ENCODE data around the gene OSER1. TPM values are rescaled to one million over a fixed set of nuclear protein-coding genes. Genes with fewer than 3 reads are reported as not detected.

The OSER1 gene
- total RNA-seq, 1 donor from 2014 or later, result 32.1 TPM

- intact Hi-C loops (cut with DNase I), result no loop called here
- DNase-seq (ENCODE audit: missing footprints) (no peak), ATAC-seq (no peak)
These were observed 21.3 kb upstream of the OSER1 start for GRCh38 chr20:44231713-44232468.

- intact Hi-C loops (cut with DNase I), result no loop called here
- DNase-seq (ENCODE audit: missing footprints), result no peak
- no peak for ATAC-seq
These were observed 20.6 kb upstream of the OSER1 start for GRCh38 chr20:44231193-44231592.

GRCh38 chr20:44228465-44229258 lies 18.1 kb upstream of the OSER1 start:
- DNase-seq (ENCODE audit: missing footprints), result no peak
- intact Hi-C loops (cut with DNase I), result no loop called here
- peak; percentile 52 for ATAC-seq

- no peak for ATAC-seq
These were observed 14.1 kb upstream of the OSER1 start for GRCh38 chr20:44224637-44225036.

GRCh38 chr20:44223721-44224120 lies 13.2 kb upstream of the OSER1 start:
- intact Hi-C loops (cut with DNase I), result loop anchor here (5.0 kb wide), 1 partner anchor 64 kb away; no protein-coding TSS in a partner anchor
- DNase-seq (ENCODE audit: missing footprints), result no peak
- ATAC-seq, result no peak

More at GRCh38 chr20:44224637-44225036, 14.1 kb upstream of the OSER1 start:
- intact Hi-C loops (cut with DNase I), result loop anchor here (5.0 kb wide), 1 partner anchor 63 kb away; no protein-coding TSS in a partner anchor
- no peak for DNase-seq (ENCODE audit: missing footprints)

GRCh38 chr20:44222633-44223368 lies 12.2 kb upstream of the OSER1 start:
- no peak for DNase-seq (ENCODE audit: missing footprints)
- peak; percentile 77 for ATAC-seq
- intact Hi-C loops (cut with DNase I), result loop anchor here (5.0 kb wide), 1 partner anchor 64 kb away; no protein-coding TSS in a partner anchor

- DNase-seq (ENCODE audit: missing footprints), result no peak
- no peak for ATAC-seq
- intact Hi-C loops (cut with DNase I), result loop anchor here (5.0 kb wide), 1 partner anchor 65 kb away; no protein-coding TSS in a partner anchor
These were observed 11.5 kb upstream of the OSER1 start for GRCh38 chr20:44222027-44222426.

GRCh38 chr20:44221368-44221954 lies 10.9 kb upstream of the OSER1 start:
- ATAC-seq, result no peak
- DNase-seq (ENCODE audit: missing footprints), result no peak
- intact Hi-C loops (cut with DNase I), result loop anchor here (5.0 kb wide), 1 partner anchor 66 kb away; no protein-coding TSS in a partner anchor

- ATAC-seq (no peak), DNase-seq (ENCODE audit: missing footprints) (no peak)
- intact Hi-C loops (cut with DNase I), result loop anchor here (5.0 to 10.0 kb wide), 3 partner anchors 68 to 465 kb away; no protein-coding TSS in a partner anchor
These were observed 9.2 kb upstream of the OSER1 start for GRCh38 chr20:44219791-44220190.

- ATAC-seq, result no peak
- intact Hi-C loops (cut with DNase I), result loop anchor here (5.0 to 10.0 kb wide), 2 partner anchors 393 to 466 kb away; no protein-coding TSS in a partner anchor
- no peak for DNase-seq (ENCODE audit: missing footprints)
These were observed 8.7 kb upstream of the OSER1 start for GRCh38 chr20:44219170-44219730.

GRCh38 chr20:44218446-44218845 lies 7.9 kb upstream of the OSER1 start:
- intact Hi-C loops (cut with DNase I), result loop anchor here (5.0 to 10.0 kb wide), 2 partner anchors 394 to 466 kb away; no protein-coding TSS in a partner anchor
- ATAC-seq, result no peak

GRCh38 chr20:44217342-44218092 lies 6.9 kb upstream of the OSER1 start:
- intact Hi-C loops (cut with DNase I), result loop anchor here (1.0 to 10.0 kb wide), 4 partner anchors 94 to 467 kb away; partner anchors contain the start of gene FITM2
- ATAC-seq, result peak; percentile 73

More at GRCh38 chr20:44218446-44218845, 7.9 kb upstream of the OSER1 start:
- no peak for DNase-seq (ENCODE audit: missing footprints)

GRCh38 chr20:44215125-44215524 lies 4.6 kb upstream of the OSER1 start:
- DNase-seq (ENCODE audit: missing footprints) (peak; percentile 78), ATAC-seq (no peak)

More at GRCh38 chr20:44217342-44218092, 6.9 kb upstream of the OSER1 start:
- DNase-seq (ENCODE audit: missing footprints), result no peak

GRCh38 chr20:44212792-44213191 lies 2.2 kb upstream of the OSER1 start:
- DNase-seq (ENCODE audit: missing footprints) (no peak), ATAC-seq (no peak)
- intact Hi-C loops (cut with DNase I), result loop anchor here (10.0 kb wide), 1 partner anchor 472 kb away; no protein-coding TSS in a partner anchor

More at GRCh38 chr20:44215125-44215524, 4.6 kb upstream of the OSER1 start:
- intact Hi-C loops (cut with DNase I), result loop anchor here (2.0 to 10.0 kb wide), 3 partner anchors 250 to 470 kb away; no protein-coding TSS in a partner anchor

GRCh38 chr20:44211177-44212039 lies 837 bp upstream of the OSER1 start:
- intact Hi-C loops (cut with DNase I), result loop anchor here (10.0 kb wide), 1 partner anchor 473 kb away; no protein-coding TSS in a partner anchor
- DNase-seq (ENCODE audit: missing footprints) (no peak), ATAC-seq (no peak)

Measured in Right ventricle myocardium inferior (tissue), 1 donor.